ENCODE data around the gene PPP1R13B.
A peak's percentile ranks its signal among the peaks of the same experiment; 100 is the strongest.

Gene PPP1R13B

GRCh38 chr14:103836976-103837725 lies 10.2 kb downstream of the PPP1R13B start:
- DNase-seq (ENCODE audit: low spot score) (no peak), FAIRE-seq (no peak)

DNA sequence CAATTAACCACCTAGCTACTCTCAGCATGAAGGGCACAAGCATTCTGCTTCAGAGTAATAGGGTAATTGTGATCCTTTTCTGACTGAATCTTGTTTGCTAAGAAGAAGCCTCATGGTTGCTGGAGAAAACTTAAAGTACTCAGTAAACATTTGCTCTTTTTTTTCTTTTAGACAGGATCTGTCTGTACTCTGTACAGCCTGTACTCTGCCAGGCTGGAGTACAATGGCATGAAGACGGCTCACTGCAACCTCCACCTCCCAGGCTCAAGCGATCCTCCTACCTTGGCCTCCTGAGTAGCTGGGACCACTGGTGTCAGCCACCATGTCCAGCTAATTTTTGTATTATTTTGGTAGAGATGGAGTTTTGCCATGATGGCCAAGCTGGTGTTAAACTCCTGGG lies 12.4 kb downstream of the PPP1R13B start:
- DNase-seq (ENCODE audit: low spot score): no peak
- no peak for FAIRE-seq

- FAIRE-seq (no peak), DNase-seq (ENCODE audit: low spot score) (no peak)
Observed at GRCh38 chr14:103833711-103834110, 13.7 kb downstream of the PPP1R13B start.

GRCh38 chr14:103832046-103832445 lies 15.3 kb downstream of the PPP1R13B start:
- DNase-seq (ENCODE audit: low spot score) (no peak), FAIRE-seq (no peak)

GRCh38 chr14:103830511-103831270 lies 16.7 kb downstream of the PPP1R13B start:
- DNase-seq (ENCODE audit: low spot score) (no peak), FAIRE-seq (no peak)

DNA sequence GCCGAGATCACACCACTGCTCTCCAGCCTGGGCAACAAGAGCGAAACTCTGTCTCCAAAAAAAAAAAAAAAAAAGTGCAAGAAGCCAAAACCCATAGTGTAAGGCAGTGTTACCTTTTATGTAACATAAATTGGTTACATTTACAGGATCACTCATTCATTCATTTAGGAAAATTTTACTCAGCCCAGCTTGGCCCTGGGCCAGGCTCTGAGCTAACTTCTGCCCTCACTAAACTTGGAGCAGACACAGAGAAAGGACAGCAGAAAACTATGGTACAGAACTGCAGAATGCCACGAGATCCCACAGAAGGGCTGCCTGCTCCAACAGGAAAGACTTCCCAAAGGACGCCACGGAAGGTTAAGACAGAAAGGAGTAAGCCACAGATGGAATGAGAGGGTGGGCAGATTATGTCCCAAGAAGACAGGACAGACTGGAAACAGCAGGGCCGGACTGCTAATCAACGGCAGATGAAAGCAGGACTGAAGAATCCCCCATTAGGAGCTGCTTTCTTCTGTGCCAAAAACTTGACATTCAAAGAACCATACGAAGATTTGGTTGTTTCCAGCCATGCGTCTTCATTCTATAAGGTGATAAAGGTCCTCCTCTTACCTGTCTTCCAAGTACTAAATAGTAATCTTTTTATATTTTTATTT lies 18.9 kb downstream of the PPP1R13B start:
- DNase-seq (ENCODE audit: low spot score) (no peak), FAIRE-seq (no peak)

GRCh38 chr14:103825101-103825500 lies 22.3 kb downstream of the PPP1R13B start:
- FAIRE-seq (no peak), DNase-seq (ENCODE audit: low spot score) (no peak)

DNA sequence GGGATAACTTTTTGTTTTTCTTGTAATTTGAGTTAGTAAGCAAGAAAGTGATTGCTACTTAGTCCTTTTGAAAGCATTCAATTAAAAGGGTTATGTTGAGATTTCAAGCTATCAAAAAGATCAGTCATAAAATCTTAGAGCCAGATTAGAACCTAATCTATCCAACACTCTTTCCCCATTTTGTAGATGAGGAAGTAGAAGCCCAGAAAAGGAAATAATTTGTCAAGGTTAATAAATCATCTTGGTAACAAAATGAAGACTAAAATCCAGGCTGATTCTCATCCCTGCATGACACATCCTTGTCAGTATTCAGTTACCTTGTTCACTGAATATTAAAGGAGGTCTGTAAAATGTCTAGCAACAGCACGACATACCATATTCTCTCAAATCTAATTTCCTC lies 26.5 kb downstream of the PPP1R13B start:
- no peak for DNase-seq (ENCODE audit: low spot score)
- FAIRE-seq: no peak

DNA sequence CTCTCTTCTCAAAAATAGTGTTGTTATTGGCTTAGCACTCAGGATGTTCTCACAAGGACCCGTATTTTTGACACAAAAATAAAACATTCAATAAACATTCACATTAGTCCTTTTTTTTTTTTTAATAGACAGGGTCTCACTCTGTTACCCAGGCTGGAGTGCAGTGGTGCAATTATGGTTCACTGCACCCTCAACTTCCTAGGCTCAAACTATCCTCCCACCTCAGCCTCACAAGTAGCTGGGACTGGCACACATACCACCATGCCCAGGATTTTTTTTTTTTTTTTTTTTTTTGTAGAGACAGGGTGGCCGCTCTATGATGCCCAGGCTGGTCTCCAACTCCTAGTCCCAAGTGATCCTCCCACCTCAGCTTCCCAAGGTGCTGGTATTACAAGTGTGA lies 27.0 kb downstream of the PPP1R13B start:
- DNase-seq (ENCODE audit: low spot score) (no peak), FAIRE-seq (no peak)

- DNase-seq (ENCODE audit: low spot score) (no peak), FAIRE-seq (no peak)
Observed at GRCh38 chr14:103819503-103820307, 27.7 kb downstream of the PPP1R13B start.

DNA sequence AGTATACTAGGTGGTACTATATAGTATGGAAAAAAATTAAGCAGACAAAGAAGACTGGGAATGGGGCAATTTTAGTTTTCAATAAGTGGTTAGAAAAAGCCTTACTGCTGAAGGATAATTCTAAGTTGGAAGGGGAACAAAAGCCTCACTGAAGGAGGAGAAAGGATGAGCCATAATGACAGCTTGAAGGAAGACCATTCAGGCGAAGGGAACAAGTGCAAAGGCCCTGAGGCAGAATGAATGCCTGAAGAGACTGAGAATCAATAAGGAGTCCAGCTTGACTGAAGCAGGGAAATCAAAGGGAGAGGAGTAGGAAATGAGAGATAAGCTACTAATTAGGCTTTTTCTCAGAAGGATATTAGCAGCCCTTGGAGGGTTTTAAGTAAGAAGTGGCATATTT lies 28.5 kb downstream of the PPP1R13B start:
- FAIRE-seq (no peak), DNase-seq (ENCODE audit: low spot score) (no peak)

- DNase-seq (ENCODE audit: low spot score): no peak
Observed at GRCh38 chr14:103818422-103818821, 29.0 kb downstream of the PPP1R13B start.

GRCh38 chr14:103817595-103817994 lies 29.8 kb downstream of the PPP1R13B start:
- FAIRE-seq (no peak), DNase-seq (ENCODE audit: low spot score) (no peak)

More at GRCh38 chr14:103818422-103818821, 29.0 kb downstream of the PPP1R13B start:
- FAIRE-seq: no peak

DNA sequence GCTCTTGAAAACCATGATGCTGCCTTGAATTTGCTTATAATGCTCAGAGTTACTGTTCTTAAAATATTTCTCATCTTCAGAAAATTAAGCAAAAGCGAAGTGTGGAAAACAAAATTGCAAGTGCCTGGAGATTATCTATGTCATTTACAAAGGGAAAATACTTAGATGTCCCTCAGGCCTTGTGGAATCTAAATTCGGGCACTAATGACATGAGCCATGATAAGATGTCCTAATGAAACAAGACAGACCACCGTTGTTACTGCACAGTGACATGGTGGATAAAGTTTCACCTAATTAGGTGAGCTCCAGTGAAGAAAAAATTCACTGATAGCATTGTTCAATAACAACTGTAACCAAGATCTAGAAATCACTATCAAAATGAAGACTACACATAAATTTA lies 30.4 kb downstream of the PPP1R13B start:
- FAIRE-seq: no peak
- DNase-seq (ENCODE audit: low spot score): no peak

- DNase-seq (ENCODE audit: low spot score): no peak
- no peak for FAIRE-seq
Observed at GRCh38 chr14:103815253-103815652, 32.1 kb downstream of the PPP1R13B start.

- FAIRE-seq (no peak), DNase-seq (ENCODE audit: low spot score) (no peak)
Observed at GRCh38 chr14:103811189-103811588, 36.2 kb downstream of the PPP1R13B start.

- FAIRE-seq: no peak
- peak; percentile 55 for DNase-seq (ENCODE audit: low spot score)
Observed at GRCh38 chr14:103808403-103809001, 38.9 kb downstream of the PPP1R13B start.

DNA sequence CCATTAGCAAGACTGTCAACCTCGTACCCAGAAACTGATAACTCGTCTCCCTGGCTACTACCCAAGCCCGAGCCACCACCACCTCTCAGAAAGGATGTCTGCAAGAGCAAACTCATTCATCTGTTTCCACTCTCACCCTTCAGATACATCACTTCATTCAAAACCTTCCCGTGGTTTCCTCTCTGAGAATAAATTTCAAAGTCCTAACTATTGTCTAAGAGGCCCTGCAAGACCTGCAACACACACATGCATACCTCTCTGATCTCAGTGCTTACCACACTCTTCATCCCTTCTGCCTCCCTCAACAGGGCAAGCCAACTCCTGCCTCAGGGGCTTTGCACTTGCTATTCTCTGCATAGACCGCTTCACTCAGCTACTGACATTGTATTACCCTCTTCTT lies 40.6 kb downstream of the PPP1R13B start:
- FAIRE-seq: no peak
- no peak for DNase-seq (ENCODE audit: low spot score)

DNA sequence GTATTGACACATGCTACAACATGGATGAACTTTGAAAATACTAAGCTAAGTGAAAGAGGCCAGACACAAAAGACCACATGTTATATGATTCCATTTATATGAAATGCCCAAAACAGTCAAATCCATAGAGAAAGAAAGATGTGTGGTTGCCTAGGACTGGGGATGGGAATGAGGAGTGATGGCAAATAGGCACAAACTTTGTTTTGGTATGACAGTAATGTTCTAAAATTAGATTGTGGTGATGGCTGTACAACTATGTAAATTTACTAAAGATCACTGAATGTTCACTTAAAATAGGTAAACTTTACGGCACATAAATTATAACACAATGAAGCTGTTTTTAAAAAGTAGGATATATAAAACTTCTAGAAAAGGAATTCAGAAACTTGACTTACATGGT lies 41.7 kb downstream of the PPP1R13B start:
- DNase-seq (ENCODE audit: low spot score) (no peak), FAIRE-seq (no peak)

DNA sequence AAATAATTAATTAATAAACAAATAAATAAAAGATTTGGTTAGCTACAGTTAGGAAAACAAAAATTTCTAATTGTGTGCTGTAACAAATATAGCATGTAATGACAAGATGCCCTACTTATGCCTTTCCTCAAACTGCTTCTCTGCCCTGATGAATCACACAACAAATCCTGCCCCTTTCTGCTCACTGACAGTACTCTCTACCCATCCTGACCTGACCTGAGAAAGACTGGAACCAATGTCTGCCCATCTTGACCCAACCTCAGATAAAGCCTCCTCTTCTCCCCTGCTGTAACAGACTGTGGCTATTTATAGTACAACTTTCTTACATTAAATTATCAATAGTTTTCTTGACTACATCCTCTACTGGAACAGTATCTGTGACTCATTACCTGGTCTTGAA lies 43.7 kb downstream of the PPP1R13B start:
- DNase-seq (ENCODE audit: low spot score) (no peak), FAIRE-seq (no peak)

DNA sequence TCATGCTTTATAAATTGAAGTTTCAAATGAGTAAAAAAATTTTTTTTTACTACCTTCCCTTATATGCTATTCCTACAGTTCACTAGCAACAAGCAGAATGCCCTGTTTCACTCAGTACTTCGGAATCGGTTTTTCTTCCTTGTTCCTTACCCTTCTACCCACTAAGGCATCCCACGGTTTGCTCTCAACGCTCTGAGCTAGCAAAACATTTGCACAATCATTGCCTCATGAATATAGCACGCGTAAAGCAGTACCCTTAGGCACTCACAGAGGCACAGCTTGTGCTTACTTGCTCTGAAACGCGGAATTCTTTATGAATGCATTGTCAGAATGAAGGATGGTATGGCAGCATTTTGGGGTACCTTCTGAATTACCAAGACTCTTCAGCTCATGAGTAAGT lies 45.0 kb downstream of the PPP1R13B start:
- DNase-seq (ENCODE audit: low spot score) (no peak), FAIRE-seq (no peak)
